Hepatocyte (in vitro differentiated cells): ENCODE data around the gene ME3. TPM values are rescaled to one million over a fixed set of nuclear protein-coding genes. Genes with fewer than 3 reads are reported as not detected.

Source experiments
- DNase-seq: peaks from one replicate; pipeline ENCODE4 v3.0.0-alpha.2; 2016; ENCODE audit warnings: low spot score
- H2AFZ ChIP-seq: fragments of 200-600 bp; sonication (generic); 2 replicates; pipeline ENCODE4 v1.6.0; 2016; ENCODE audit warnings: antibody characterized with exemption, mild to moderate bottlenecking
- H3K27ac ChIP-seq: fragments of 200-600 bp; sonication (generic); 2 replicates; pipeline ENCODE4 v1.5.1; 2016; ENCODE audit warnings: mild to moderate bottlenecking
- H3K27me3 ChIP-seq: fragments of 200-600 bp; sonication (generic); 2 replicates; pipeline ENCODE4 v1.6.1; 2016
- H3K36me3 ChIP-seq: fragments of 200-600 bp; sonication (generic); replicated peaks from 2 replicates; pipeline ENCODE4 v1.5.1; 2016; ENCODE audit warnings: low read depth; ENCODE audit not compliant: insufficient read depth
- H3K4me1 ChIP-seq: fragments of 200-600 bp; sonication (generic); 2 replicates; pipeline ENCODE4 v1.5.1; 2016; ENCODE audit warnings: mild to moderate bottlenecking, moderate library complexity; ENCODE audit not compliant: insufficient read depth
- H3K4me2 ChIP-seq: fragments of 200-600 bp; sonication (generic); 2 replicates; pipeline ENCODE4 v1.6.0; 2016
- H3K4me3 ChIP-seq: fragments of 200-600 bp; sonication (generic); 2 replicates; pipeline ENCODE4 v1.5.1; 2016; ENCODE audit warnings: mild to moderate bottlenecking
- H3K79me2 ChIP-seq: fragments of 200-600 bp; sonication (generic); 2 replicates; pipeline ENCODE4 v1.6.0; 2017; ENCODE audit warnings: mild to moderate bottlenecking
- H3K9me2 ChIP-seq: fragments of 200-600 bp; sonication (generic); replicated peaks from 2 replicates; pipeline ENCODE4 v1.6.0; 2017; ENCODE audit warnings: mild to moderate bottlenecking; ENCODE audit not compliant: insufficient read depth
- H3K9me3 ChIP-seq: fragments of 200-600 bp; sonication (generic); 2 replicates; pipeline ENCODE4 v1.5.1; 2016; ENCODE audit warnings: low read depth, mild to moderate bottlenecking
- H4K20me1 ChIP-seq: fragments of 200-600 bp; sonication (generic); 2 replicates; pipeline ENCODE4 v1.6.0; 2016; ENCODE audit warnings: mild to moderate bottlenecking; ENCODE audit not compliant: insufficient read depth, poor library complexity, severe bottlenecking
- CTCF ChIP-seq: fragments of 200-600 bp; sonication (generic); IDR thresholded peaks from 2 replicates; pipeline ENCODE4 v1.5.1; 2016; ENCODE audit warnings: antibody characterized with exemption, mild to moderate bottlenecking; ENCODE audit not compliant: poor library complexity
- EZH2 ChIP-seq: fragments of 200-600 bp; sonication (generic); IDR thresholded peaks from 2 replicates; pipeline ENCODE4 v1.6.1; 2016; ENCODE audit warnings: antibody characterized with exemption, mild to moderate bottlenecking, borderline replicate concordance
- EZH2phosphoT487 ChIP-seq: fragments of 200-600 bp; sonication (generic); IDR thresholded peaks from one replicate; pipeline ENCODE4 v1.6.1; 2018; ENCODE audit warnings: antibody characterized with exemption, mild to moderate bottlenecking, low read depth, moderate library complexity; ENCODE audit not compliant: unreplicated experiment, severe bottlenecking
- WGBS: methylation state at CpG from one replicate; pipeline ENCODE4 v1.1.6; 2016; ENCODE audit warnings: low lambda C conversion rate; ENCODE audit errors: missing lambda C conversion rate; 5-methylcytosine and 5-hydroxymethylcytosine counted together
- polyA plus RNA-seq: library from polyadenylated mRNA; unstranded; fragments of >200 nt; fragmentation: Nextera tagmentation; extraction: Ambion mirVana; gene quantifications from 2 replicates; pipeline ENCODE4 v1.2.1, GENCODE V29; 2016
- total RNA-seq: library from RNA; depleted of rRNA; stranded (reverse); fragments of >200 nt; gene quantifications from 2 replicates; pipeline ENCODE4 v1.2.3, GENCODE V29; 2014

The ME3 gene
- total and polyA plus RNA-seq, 2 experiments from 2014 or later = 10.3 to 16.1 TPM

- Histone ChIP-seq H3K9me3 (no peaks in the 10 kb centered on the region), H3K27ac (no peak overlapping the region), H3K4me3 (no peak overlapping the region), H3K36me3 (no peaks in the 10 kb centered on the region), H2AFZ (no peak overlapping the region), H4K20me1 (no peaks in the 10 kb centered on the region), H3K4me2 (no peak overlapping the region), H3K27me3 (no peaks in the 10 kb centered on the region), H3K79me2 (no peaks in the 10 kb centered on the region), H3K4me1 (peaks cover 32% of the 10 kb centered on the region), H3K9me2 (no peaks in the 10 kb centered on the region)
- WGBS = 88% methylated on average over 1 of the region's 1 CpG
- DNase-seq = no peak
- TF ChIP-seq EZH2 (no peak), CTCF (no peak), EZH2phosphoT487 (no peak)
Measured at GRCh38 chr11:86514453-86514852, 158.0 kb downstream of the ME3 start.

GRCh38 chr11:86513746-86514373 lies 158.6 kb downstream of the ME3 start:
- TF ChIP-seq EZH2phosphoT487 (no peak), EZH2 (no peak), CTCF (no peak)
- H3K9me3 ChIP-seq = no peaks in the 10 kb centered on the region
- H3K9me2 ChIP-seq = no peaks in the 10 kb centered on the region
- H3K4me3 ChIP-seq = no peak overlapping the region
- no peak overlapping the region for H3K27ac ChIP-seq
- no peak for DNase-seq
- H3K27me3 ChIP-seq = no peaks in the 10 kb centered on the region
- 57% methylated on average over 1 of the region's 1 CpG for WGBS
- no peak overlapping the region for H3K4me2 ChIP-seq
- H3K79me2 ChIP-seq = no peaks in the 10 kb centered on the region
- H3K4me1 ChIP-seq = peaks cover 38% of the 10 kb centered on the region
- no peaks in the 10 kb centered on the region for H4K20me1 ChIP-seq
- H3K36me3 ChIP-seq = no peaks in the 10 kb centered on the region
- no peak overlapping the region for H2AFZ ChIP-seq

GRCh38 chr11:86513138-86513537 lies 159.3 kb downstream of the ME3 start:
- Histone ChIP-seq H3K27ac (no peak overlapping the region), H3K9me2 (no peaks in the 10 kb centered on the region), H3K79me2 (no peaks in the 10 kb centered on the region), H2AFZ (no peak overlapping the region), H3K36me3 (no peaks in the 10 kb centered on the region), H3K27me3 (no peaks in the 10 kb centered on the region), H3K4me1 (peaks cover 42% of the 10 kb centered on the region), H3K9me3 (no peaks in the 10 kb centered on the region), H3K4me3 (no peak overlapping the region), H4K20me1 (no peaks in the 10 kb centered on the region), H3K4me2 (no peak overlapping the region)
- no peak for DNase-seq
- 100% methylated on average over 1 of the region's 1 CpG for WGBS
- TF ChIP-seq EZH2phosphoT487 (no peak), CTCF (no peak), EZH2 (no peak)
